ENCODE results near the gene SEMA5A. TPM values are rescaled to one million over a fixed set of nuclear protein-coding genes. Genes with fewer than 3 reads are reported as not detected.

SEMA5A gene
- total and polyA plus RNA-seq, 2 of the 13 experiments (the other 11 are each of a cell fraction or from before 2014, with no cell fraction given), result 0.01 TPM; not detected in 1

DNA sequence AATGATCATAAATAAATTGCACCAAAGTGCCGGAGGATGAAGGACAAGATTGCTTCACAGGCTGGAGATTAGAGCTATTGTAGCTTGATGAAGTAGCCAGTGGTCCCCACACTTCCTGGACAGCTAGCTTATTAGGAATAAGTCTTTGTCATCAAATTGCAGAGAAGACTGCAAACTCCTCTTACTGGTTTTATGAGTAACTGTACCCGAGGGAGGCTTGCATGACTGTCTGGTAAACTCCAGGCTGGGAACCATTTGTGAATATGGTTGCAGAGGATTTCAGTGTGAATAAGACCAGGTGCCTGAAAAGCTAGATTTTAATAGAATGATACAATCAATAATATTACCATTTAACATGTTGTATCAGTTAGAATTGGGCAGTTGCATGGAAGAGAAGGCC, 36.5 kb upstream of the SEMA5A start (continued):
- TF ChIP-seq, protein P1, sequence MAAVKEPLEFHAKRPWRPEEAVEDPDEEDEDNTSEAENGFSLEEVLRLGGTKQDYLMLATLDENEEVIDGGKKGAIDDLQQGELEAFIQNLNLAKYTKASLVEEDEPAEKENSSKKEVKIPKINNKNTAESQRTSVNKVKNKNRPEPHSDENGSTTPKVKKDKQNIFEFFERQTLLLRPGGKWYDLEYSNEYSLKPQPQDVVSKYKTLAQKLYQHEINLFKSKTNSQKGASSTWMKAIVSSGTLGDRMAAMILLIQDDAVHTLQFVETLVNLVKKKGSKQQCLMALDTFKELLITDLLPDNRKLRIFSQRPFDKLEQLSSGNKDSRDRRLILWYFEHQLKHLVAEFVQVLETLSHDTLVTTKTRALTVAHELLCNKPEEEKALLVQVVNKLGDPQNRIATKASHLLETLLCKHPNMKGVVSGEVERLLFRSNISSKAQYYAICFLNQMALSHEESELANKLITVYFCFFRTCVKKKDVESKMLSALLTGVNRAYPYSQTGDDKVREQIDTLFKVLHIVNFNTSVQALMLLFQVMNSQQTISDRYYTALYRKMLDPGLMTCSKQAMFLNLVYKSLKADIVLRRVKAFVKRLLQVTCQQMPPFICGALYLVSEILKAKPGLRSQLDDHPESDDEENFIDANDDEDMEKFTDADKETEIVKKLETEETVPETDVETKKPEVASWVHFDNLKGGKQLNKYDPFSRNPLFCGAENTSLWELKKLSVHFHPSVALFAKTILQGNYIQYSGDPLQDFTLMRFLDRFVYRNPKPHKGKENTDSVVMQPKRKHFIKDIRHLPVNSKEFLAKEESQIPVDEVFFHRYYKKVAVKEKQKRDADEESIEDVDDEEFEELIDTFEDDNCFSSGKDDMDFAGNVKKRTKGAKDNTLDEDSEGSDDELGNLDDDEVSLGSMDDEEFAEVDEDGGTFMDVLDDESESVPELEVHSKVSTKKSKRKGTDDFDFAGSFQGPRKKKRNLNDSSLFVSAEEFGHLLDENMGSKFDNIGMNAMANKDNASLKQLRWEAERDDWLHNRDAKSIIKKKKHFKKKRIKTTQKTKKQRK (IDR thresholded peaks at IDR 0.05; ENCODE audit: low read length), result no peak

DNA sequence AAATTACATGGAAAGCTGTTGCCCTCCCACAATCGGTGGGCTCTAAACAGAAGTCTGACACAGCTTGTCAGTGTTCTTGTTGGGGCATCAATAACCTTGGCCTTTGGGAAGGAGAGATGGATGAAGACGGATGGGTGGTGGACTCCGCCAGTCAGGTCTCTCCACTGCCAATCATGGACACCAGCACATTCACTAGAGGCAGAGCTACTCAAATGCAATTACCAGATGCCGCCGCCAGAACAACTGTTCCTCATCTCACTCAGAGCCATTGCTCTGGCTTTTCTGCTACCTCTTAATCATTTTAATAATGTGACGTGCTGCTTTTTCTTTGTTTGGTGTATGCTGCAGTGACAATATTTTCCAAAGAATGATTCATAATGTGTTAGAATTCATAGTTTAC, 27.9 kb upstream of the SEMA5A start:
- Histone ChIP-seq H3K4me3 (replicated peaks in 1 of 3; ENCODE audit: insufficient read depth in 1 of 3, low read depth in 2 of 3, low read length in 3 of 3) (no peak overlapping the region), H3K36me3 (replicated peaks in 1 of 2; ENCODE audit: control insufficient read depth in 1 of 2, insufficient read depth in 2 of 2, low read length in 2 of 2) (no peaks in the 10 kb centered on the region), H3K9me3 (ENCODE audit: low read length) (no peaks in the 10 kb centered on the region), H4K20me1 (ENCODE audit: insufficient read depth, low read length) (no peaks in the 10 kb centered on the region), H2AFZ (ENCODE audit: low read length) (no peak overlapping the region), H3K27me3 (ENCODE audit: control insufficient read depth in 1 of 2, insufficient read depth in 2 of 2, low read length in 2 of 2) (no peaks in the 10 kb centered on the region), H3K4me2 (ENCODE audit: low read depth, low read length) (no peak overlapping the region), H3K4me1 (ENCODE audit: insufficient read depth, low read length) (no peaks in the 10 kb centered on the region), H3K27ac (ENCODE audit: extremely low read length, insufficient read depth, low read length) (no peak overlapping the region), H3K9ac (ENCODE audit: insufficient read depth, low read depth, low read length) (no peak overlapping the region), H3K79me2 (ENCODE audit: insufficient read depth, low read length) (no peaks in the 10 kb centered on the region)
- intact Hi-C loops (cut with micrococcal nuclease; ENCODE audit: unreplicated experiment) (no loop called here), in situ Hi-C loops (cut with HindIII; ENCODE audit: extremely low pct_ligation_motif_present, low pct_unique_long_range_greater_than_20kb) (no loop called here)
- no peak for ATAC-seq
- no peak for DNase-seq (ENCODE audit: low spot score)
- FAIRE-seq, result no peak
- 22% methylated on average over 6 of the region's 6 CpGs for WGBS (ENCODE audit: low lambda C conversion rate)
- TF ChIP-seq ARID2 (CRISPR knock-in tag; IDR thresholded peaks at IDR 0.05; ENCODE audit: borderline replicate concordance), result no peak
- TF ChIP-seq REPIN1 (CRISPR knock-in tag; IDR thresholded peaks at IDR 0.05; ENCODE audit: borderline replicate concordance, low read depth), result no peak
- TF ChIP-seq CREB1 (IDR thresholded peaks at IDR 0.05), result no peak
- no peak for TF ChIP-seq CREB1 (CRISPR knock-in tag; IDR thresholded peaks at IDR 0.05)
- TF ChIP-seq GTF3A (CRISPR knock-in tag; conservative IDR thresholded peaks at IDR 0.05), result no peak
- TF ChIP-seq, protein P2, sequence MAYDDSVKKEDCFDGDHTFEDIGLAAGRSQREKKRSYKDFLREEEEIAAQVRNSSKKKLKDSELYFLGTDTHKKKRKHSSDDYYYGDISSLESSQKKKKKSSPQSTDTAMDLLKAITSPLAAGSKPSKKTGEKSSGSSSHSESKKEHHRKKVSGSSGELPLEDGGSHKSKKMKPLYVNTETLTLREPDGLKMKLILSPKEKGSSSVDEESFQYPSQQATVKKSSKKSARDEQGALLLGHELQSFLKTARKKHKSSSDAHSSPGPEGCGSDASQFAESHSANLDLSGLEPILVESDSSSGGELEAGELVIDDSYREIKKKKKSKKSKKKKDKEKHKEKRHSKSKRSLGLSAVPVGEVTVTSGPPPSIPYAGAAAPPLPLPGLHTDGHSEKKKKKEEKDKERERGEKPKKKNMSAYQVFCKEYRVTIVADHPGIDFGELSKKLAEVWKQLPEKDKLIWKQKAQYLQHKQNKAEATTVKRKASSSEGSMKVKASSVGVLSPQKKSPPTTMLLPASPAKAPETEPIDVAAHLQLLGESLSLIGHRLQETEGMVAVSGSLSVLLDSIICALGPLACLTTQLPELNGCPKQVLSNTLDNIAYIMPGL (CRISPR knock-in tag; IDR thresholded peaks at IDR 0.05; ENCODE audit: borderline replicate concordance in 1 of 2, low read depth in 1 of 2), result no peak
- TF ChIP-seq FOXC1 (CRISPR knock-in tag; IDR thresholded peaks at IDR 0.05; ENCODE audit: borderline replicate concordance), result no peak
- TF ChIP-seq JUND (CRISPR knock-in tag; IDR thresholded peaks at IDR 0.05), result no peak
- no peak for TF ChIP-seq ZSCAN29 (CRISPR knock-in tag; conservative IDR thresholded peaks at IDR 0.05)
- no peak for TF ChIP-seq ISX (CRISPR knock-in tag; conservative IDR thresholded peaks at IDR 0.05)
- BruUV-seq (replicated peaks), result no TSS peak
- ChIA-PET CTCF (ENCODE audit: low intra/inter-chr PET ratio, low total read pairs) (no interaction called here), POLR2A (no interaction called here)
